Measurements from ENCODE around the gene LRRC38.

- TF ChIP-seq CTCF (IDR thresholded peaks at IDR 0.05) = no peak
- TF ChIP-seq EP300 (IDR thresholded peaks at IDR 0.05) = no peak
- TF ChIP-seq POLR2A (IDR thresholded peaks at IDR 0.05) = no peak
- TF ChIP-seq POLR2AphosphoS5 (IDR thresholded peaks at IDR 0.05) = no peak
Observed at GRCh38 chr1:13536571-13536970, 22.8 kb upstream of the LRRC38 start.

Measured in upper lobe of left lung (tissue), 4 donors.